ENCODE results near the gene CDC20.

- TF ChIP-seq CTCF (conservative IDR thresholded peaks at IDR 0.05; ENCODE audit: low read depth, low read length) (no peak), BHLHE40 (IDR thresholded peaks at IDR 0.05; ENCODE audit: low read depth, low read length) (no peak), POLR2A (IDR thresholded peaks at IDR 0.05; ENCODE audit: low read depth, low read length) (no peak), USF2 (IDR thresholded peaks at IDR 0.05; ENCODE audit: low read depth, low read length) (no peak), CEBPB (IDR thresholded peaks at IDR 0.05; ENCODE audit: low read depth, low read length) (no peak), NFE2L2 (IDR thresholded peaks at IDR 0.05; ENCODE audit: low read depth, low read length) (no peak), ELK1 (IDR thresholded peaks at IDR 0.05; ENCODE audit: borderline replicate concordance, low read depth, low read length) (no peak), RCOR1 (IDR thresholded peaks at IDR 0.05; ENCODE audit: insufficient replicate concordance, low read length) (no peak), MAZ (IDR thresholded peaks at IDR 0.05; ENCODE audit: borderline replicate concordance, low read depth, low read length) (no peak), RAD21 (IDR thresholded peaks at IDR 0.05; ENCODE audit: low read length) (no peak), MAFK (IDR thresholded peaks at IDR 0.05; ENCODE audit: low read depth, low read length) (no peak), MXI1 (IDR thresholded peaks at IDR 0.05; ENCODE audit: borderline replicate concordance, low read depth, low read length) (no peak), SMC3 (IDR thresholded peaks at IDR 0.05; ENCODE audit: low read depth, low read length) (no peak), FOS (IDR thresholded peaks at IDR 0.05; ENCODE audit: low read depth, low read length) (no peak)
Measured at GRCh38 chr1:43366179-43366578, 7.4 kb downstream of the CDC20 start.

All from IMR-90 (cell line).